Naive B cell (primary cell): Measurements from ENCODE around the gene SMIM30. TPM values are rescaled to one million over a fixed set of nuclear protein-coding genes. Genes with fewer than 3 reads are reported as not detected.
A peak's percentile ranks its signal among the peaks of the same experiment; 100 is the strongest.
"Not testable (repeated sequence)": the region's sequence is repeated elsewhere in the genome, so short reads cannot be mapped to it uniquely, and the experiment has no call there.

Experiments
- ATAC-seq, 2 donors: fragments of 150-1000 bp; cut with Tn5 transposase; 2 replicates each; pipeline ENCODE4 v1.10.0; 2021; ENCODE audit warnings: low read depth in 2 of 2, mild to moderate bottlenecking in 2 of 2, moderate library complexity in 2 of 2
- DNase-seq: peaks from one replicate; pipeline ENCODE4 v3.0.0; 2022
- H3K27ac Mint-ChIP-seq, 6 donors: one replicate each; pipeline ENCODE4 v1.8.0; 2020 to 2022; ENCODE audit warnings: mild to moderate bottlenecking in 6 of 6, mixed read lengths in 6 of 6, moderate library complexity in 5 of 6, inconsistent platforms in 2 of 6
- H3K27me3 Mint-ChIP-seq, 3 donors: one replicate each; pipeline ENCODE4 v1.8.0; 2021 to 2022; ENCODE audit warnings: mixed read lengths in 3 of 3, mild to moderate bottlenecking in 1 of 3
- H3K36me3 Mint-ChIP-seq, 2 donors: one replicate each; pipeline ENCODE4 v1.8.0; 2020 to 2022; ENCODE audit warnings: mixed read lengths in 2 of 2, inconsistent platforms in 1 of 2, mild to moderate bottlenecking in 1 of 2
- H3K4me1 Mint-ChIP-seq, 3 donors: one replicate each; pipeline ENCODE4 v1.8.0; 2020 to 2022; ENCODE audit warnings: mixed read lengths in 3 of 3, inconsistent platforms in 1 of 3, mild to moderate bottlenecking in 1 of 3, moderate library complexity in 1 of 3
- H3K4me3 Mint-ChIP-seq, 8 donors: one replicate each; pipeline ENCODE4 v1.8.0; 2020 to 2022; ENCODE audit warnings: mild to moderate bottlenecking in 8 of 8, mixed read lengths in 8 of 8, moderate library complexity in 8 of 8, inconsistent platforms in 2 of 8
- H3K9me3 Mint-ChIP-seq, 7 donors: one replicate each; pipeline ENCODE4 v1.8.0; 2020 to 2022; ENCODE audit warnings: mixed read lengths in 7 of 7, mild to moderate bottlenecking in 5 of 7, inconsistent platforms in 2 of 7, moderate library complexity in 1 of 7
- polyA plus RNA-seq, 6 donors: library from polyadenylated mRNA; unstranded; fragments of 300-500 nt; fragmentation: Illumina TruSeq; gene quantifications; one replicate each; pipeline ENCODE4 v1.2.3, GENCODE V29; 2021; ENCODE audit warnings: low read depth in 6 of 6

SMIM30 gene
- 10 to 100 TPM; 32.9 to 79.7 (median 53.6) TPM for polyA plus RNA-seq

DNA sequence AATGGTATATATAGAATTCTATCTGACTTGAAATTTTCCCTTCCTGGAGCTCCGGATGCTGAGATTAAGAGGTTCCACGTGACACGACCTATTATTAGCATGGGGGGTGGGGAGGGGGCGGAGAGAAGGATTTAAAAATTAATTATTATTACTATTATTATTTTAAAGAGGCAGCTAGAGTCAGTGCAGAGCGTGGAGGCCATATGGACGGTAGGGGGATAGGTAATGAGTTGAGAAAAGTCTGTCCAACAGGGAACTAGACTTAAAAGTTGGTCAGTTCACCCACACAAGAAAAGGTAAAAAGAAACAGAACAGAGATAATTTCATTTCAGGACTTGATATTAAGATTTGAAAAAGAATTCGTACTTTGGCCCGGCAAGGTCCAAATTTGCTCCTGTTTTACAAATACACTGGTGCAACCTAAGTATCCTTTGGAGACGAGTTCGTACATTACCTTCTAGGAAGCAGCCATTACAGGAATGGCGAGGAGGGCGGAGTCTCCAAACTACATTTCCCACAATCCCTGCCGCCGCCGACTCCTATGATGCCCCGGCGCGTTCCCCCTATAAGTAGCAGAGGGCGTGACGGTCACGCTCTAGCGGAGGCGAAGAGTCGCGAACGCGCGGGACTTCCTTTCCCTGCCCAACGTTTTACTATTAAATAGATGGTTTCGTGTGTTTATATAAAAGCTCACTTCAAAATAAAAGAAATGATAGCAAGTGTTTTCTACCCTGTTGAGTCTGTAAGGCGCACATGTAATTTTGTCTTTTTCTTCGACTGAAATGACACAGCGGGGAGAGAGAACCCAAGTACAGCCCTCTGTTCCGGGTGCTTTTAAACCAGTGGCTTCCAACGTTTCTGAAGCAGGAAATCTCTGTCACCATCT is at the start of gene SMIM30:
Gene SMIM30, minus strand, starts transcription at position 481 of the 886 bp plus-strand sequence. CDS start 976 bp downstream, outside the sequence.
- Mint-ChIP-seq H3K27ac (peak within 1 kb of the TSS; percentile 93 to 99 (median 98)), H3K4me1 (peaks cover 10 to 21% (median 19%) of the 10 kb centered on the region in 3 donors), H3K4me3 (peak within 1 kb of the TSS; percentile 83 to 99 (median 96)), H3K36me3 (no peaks in the 10 kb centered on the region), H3K27me3 (no peaks in the 10 kb centered on the region), H3K9me3 (no peaks in the 10 kb centered on the region)
- DNase-seq (peak; percentile 84), ATAC-seq (peak; percentile 99 to 100)

- H3K4me3 Mint-ChIP-seq, H3K36me3 Mint-ChIP-seq, H3K27ac Mint-ChIP-seq, H3K4me1 Mint-ChIP-seq, ATAC-seq, H3K9me3 Mint-ChIP-seq, DNase-seq: not testable (repeated sequence)
- peaks cover 4 to 22% (median 21%) of the 10 kb centered on the region in 3 donors for H3K27me3 Mint-ChIP-seq
Measured at GRCh38 chr7:113166176-113166575, 47.8 kb upstream of the SMIM30 start.

DNA sequence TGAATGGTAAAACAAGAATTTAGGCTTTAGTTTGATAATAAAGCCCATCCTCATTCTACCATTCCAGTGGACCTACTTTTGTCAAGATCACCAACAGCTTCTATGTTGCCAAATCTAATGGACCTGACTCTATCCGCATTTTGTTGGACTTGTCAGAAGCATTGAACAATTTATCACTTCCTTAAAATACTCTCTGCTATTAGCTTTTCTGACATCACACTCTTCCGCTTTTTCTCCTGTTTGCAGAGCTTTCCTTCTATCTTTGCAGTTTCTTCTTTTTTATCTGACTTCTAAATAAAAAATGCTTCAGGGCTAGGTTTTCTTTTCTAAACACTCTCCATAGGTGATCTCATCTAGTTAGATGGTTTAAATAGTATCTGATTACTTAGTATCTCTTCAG is 42.7 kb upstream of the SMIM30 start:
- ATAC-seq, result no peak
- Mint-ChIP-seq H3K9me3 (peaks cover 0 to under 1% (median 0%) of the 10 kb centered on the region in 7 donors), H3K27me3 (peaks cover 0 to 16% (median 7%) of the 10 kb centered on the region in 3 donors), H3K4me1 (no peaks in the 10 kb centered on the region), H3K4me3 (no peak overlapping the region), H3K36me3 (no peaks in the 10 kb centered on the region), H3K27ac (no peak overlapping the region)
- DNase-seq, result no peak

DNA sequence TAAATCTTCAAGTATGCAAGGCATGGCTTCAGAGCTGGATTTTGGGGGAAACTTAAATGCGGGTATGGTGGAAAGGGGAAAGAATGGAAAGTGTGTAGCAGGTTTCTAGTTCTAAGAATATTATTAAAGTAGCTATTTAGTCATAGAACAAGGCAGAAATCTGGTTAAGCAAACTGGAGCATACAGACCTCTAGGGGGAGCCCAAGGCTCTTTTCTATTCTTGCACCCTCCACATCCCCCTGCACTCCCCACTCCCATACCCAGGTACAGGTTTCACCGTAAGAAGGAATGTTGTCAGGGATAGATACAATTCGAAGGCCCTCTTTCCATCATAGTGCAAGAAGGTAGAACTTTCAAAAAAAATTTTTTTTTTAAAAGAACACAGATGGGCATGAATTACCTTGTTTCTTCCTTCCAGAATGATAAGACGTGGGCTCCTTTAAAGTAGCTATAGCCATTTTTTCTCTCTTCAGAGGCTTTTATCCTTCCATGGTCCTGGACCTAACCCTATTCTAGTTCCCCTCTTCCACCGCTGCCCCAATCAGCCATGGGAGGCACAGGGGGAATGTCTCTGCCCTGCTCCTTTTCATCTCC is 41.5 kb upstream of the SMIM30 start:
- DNase-seq, result peak; percentile 1
- H3K9me3 Mint-ChIP-seq, result no peaks in the 10 kb centered on the region
- no peak overlapping the region for H3K4me3 Mint-ChIP-seq
- no peak overlapping the region for H3K27ac Mint-ChIP-seq
- H3K36me3 Mint-ChIP-seq, result no peaks in the 10 kb centered on the region
- no peak for ATAC-seq
- H3K27me3 Mint-ChIP-seq, result peaks cover 11 to 26% (median 11%) of the 10 kb centered on the region in 3 donors
- no peaks in the 10 kb centered on the region for H3K4me1 Mint-ChIP-seq

- Mint-ChIP-seq H3K4me1 (no peaks in the 10 kb centered on the region), H3K27ac (no peak overlapping the region), H3K9me3 (no peaks in the 10 kb centered on the region), H3K36me3 (no peaks in the 10 kb centered on the region), H3K4me3 (no peak overlapping the region), H3K27me3 (peaks cover 12 to 31% (median 15%) of the 10 kb centered on the region in 3 donors)
- DNase-seq (no peak), ATAC-seq (no peak)
Measured at GRCh38 chr7:113158756-113159155, 40.4 kb upstream of the SMIM30 start.

- ATAC-seq (no peak), DNase-seq (no peak)
- Mint-ChIP-seq H3K27ac (no peak overlapping the region), H3K4me3 (no peak overlapping the region), H3K36me3 (no peaks in the 10 kb centered on the region), H3K4me1 (no peaks in the 10 kb centered on the region), H3K27me3 (peaks cover 17 to 39% (median 33%) of the 10 kb centered on the region in 3 donors), H3K9me3 (no peaks in the 10 kb centered on the region)
Measured at GRCh38 chr7:113154117-113154516, 35.8 kb upstream of the SMIM30 start.

DNA sequence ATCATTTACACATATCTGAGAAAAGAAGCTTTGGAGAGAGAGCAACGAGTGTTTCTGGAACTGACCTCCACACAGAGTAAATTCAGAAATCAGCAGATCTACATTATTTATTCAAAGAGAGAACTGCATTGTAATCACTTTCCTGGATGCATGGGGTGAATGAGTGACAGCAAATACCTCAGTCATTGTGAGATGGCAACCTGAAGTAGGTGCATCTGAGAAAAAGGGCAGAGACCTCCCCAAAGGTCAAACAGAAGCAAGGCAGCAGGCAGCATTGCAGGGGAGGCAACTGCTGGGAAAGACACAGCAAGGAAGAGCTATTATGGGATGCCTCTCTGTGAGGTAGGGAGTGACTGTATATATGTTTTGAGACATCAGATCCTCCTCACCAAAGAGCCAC is 26.5 kb upstream of the SMIM30 start:
- ATAC-seq, result no peak
- no peak overlapping the region for H3K27ac Mint-ChIP-seq
- H3K27me3 Mint-ChIP-seq, result peaks cover 22 to 25% (median 24%) of the 10 kb centered on the region in 3 donors
- DNase-seq, result no peak
- no peaks in the 10 kb centered on the region for H3K36me3 Mint-ChIP-seq
- H3K9me3 Mint-ChIP-seq, result peaks cover 0 to 3% (median 0%) of the 10 kb centered on the region in 7 donors
- H3K4me1 Mint-ChIP-seq, result peaks cover 7 to 16% (median 9%) of the 10 kb centered on the region in 3 donors
- H3K4me3 Mint-ChIP-seq, result no peak overlapping the region

GRCh38 chr7:113143486-113144257 is 25.3 kb upstream of the SMIM30 start:
- Mint-ChIP-seq H3K27me3 (peaks cover 16 to 27% (median 24%) of the 10 kb centered on the region in 3 donors), H3K36me3 (no peaks in the 10 kb centered on the region), H3K4me1 (peaks cover 7 to 16% (median 9%) of the 10 kb centered on the region in 3 donors), H3K27ac (no peak overlapping the region), H3K9me3 (peaks cover 0 to under 1% (median 0%) of the 10 kb centered on the region in 7 donors), H3K4me3 (peak overlapping the region in 1 of 8 donors; percentile 16)
- ATAC-seq, result peak; percentile 28 to 60
- no peak for DNase-seq

DNA sequence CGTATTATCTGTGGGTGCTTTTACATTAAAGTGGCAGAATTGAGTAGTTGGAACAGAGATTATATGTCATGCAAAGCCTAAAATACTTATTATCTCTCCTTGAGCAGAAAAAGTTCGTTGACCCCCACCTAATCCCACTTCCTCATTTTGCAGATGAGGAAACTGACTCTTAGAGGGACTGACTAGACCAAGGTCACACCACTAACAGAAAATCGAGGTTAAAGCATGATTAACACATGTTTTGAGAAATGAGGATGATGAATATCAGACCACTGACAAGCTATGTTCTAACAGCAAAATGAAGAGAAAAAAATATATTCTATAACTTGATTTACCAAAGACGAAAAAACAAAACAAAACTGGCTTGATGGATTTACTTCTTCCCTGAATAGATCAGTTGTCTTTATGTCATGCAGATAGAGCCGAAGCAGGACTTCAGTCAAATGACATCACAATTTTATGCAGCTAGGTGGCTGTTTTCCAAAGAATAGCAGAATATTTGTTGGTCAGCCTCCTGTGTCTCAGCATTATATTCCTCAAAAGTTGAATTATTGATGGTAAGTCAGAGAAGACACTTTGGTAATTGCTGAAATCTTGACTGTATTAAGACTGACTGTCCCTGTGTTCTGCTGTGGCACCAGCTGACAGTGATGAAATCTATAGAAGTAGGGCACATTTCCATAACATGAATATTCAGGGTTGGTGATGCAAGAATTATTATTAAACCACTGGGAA is 24.2 kb upstream of the SMIM30 start:
- H3K27me3 Mint-ChIP-seq, result peaks cover 7 to 17% (median 14%) of the 10 kb centered on the region in 3 donors
- no peak overlapping the region for H3K4me3 Mint-ChIP-seq
- peaks cover 7 to 16% (median 9%) of the 10 kb centered on the region in 3 donors for H3K4me1 Mint-ChIP-seq
- ATAC-seq (peak in 1 of 2 donors; percentile 38), DNase-seq (no peak)
- H3K27ac Mint-ChIP-seq, result no peak overlapping the region
- H3K9me3 Mint-ChIP-seq, result no peaks in the 10 kb centered on the region
- no peaks in the 10 kb centered on the region for H3K36me3 Mint-ChIP-seq

DNA sequence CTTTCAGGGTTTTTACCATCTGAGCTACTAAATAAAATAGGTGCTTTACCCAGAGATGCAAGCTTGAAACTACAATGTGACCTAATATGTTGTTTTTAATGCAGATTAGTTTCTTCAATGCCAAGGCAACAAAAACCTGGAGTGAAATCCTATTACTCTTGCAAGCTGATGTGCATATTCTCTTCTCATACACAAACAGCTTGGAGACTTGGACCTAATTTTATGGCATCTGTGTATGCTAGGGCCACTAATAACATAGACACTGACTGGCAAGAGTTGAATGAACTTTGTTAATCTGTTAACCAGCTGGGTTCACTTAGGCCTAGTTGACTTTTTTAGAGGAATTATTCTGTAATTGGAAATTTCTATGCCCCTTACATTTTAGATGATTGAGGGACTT is 23.4 kb upstream of the SMIM30 start:
- Mint-ChIP-seq H3K27me3 (peaks cover 6 to 17% (median 14%) of the 10 kb centered on the region in 3 donors), H3K4me3 (no peak overlapping the region), H3K36me3 (no peaks in the 10 kb centered on the region), H3K4me1 (peaks cover 7 to 16% (median 9%) of the 10 kb centered on the region in 3 donors), H3K27ac (no peak overlapping the region), H3K9me3 (no peaks in the 10 kb centered on the region)
- no peak for DNase-seq
- no peak for ATAC-seq

DNA sequence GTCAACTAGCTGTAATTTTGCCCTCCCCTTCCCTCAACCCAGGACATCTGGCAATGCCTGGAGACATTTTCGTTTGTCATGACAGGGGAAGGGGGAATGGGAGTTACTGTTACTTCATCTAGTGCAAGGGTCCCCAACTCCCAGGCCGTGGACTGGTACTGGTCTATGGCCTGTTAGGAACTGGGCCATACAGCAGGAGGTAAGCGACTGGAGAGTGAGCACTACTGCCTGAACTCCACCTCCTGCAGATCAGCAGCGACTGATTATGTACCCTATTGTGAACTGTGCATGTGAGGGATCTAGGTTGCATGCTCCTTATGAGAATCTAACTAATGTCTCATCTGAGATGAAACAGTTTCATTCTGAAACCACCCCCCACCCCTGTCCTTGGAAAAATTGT is 22.6 kb upstream of the SMIM30 start:
- Mint-ChIP-seq H3K27me3 (peaks cover 0 to 16% (median 14%) of the 10 kb centered on the region in 3 donors), H3K36me3 (no peaks in the 10 kb centered on the region), H3K27ac (no peak overlapping the region), H3K9me3 (no peaks in the 10 kb centered on the region), H3K4me3 (no peak overlapping the region), H3K4me1 (peaks cover 7 to 16% (median 9%) of the 10 kb centered on the region in 3 donors)
- DNase-seq (no peak), ATAC-seq (no peak)

DNA sequence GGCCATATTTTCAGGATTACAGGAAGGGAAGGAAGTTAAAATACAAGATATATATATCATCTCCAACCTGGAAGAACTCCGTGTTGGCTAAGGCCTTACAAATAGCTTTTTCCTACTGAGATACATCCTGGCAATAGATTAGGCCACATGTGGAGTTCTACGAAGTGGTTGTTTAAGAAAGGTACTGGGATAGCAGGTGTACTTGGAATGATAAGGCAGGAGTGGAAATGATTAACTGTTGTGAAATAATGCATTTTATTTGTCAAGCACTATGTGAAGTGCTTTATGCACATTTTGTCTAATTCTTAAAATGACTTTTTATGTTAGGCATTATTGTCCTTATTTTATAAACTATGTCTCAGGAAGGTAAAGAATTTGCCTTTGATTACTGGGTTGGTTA is 18.9 kb upstream of the SMIM30 start:
- peaks cover 0 to 2% (median under 1%) of the 10 kb centered on the region in 3 donors for H3K4me1 Mint-ChIP-seq
- peaks cover 12 to 30% (median 24%) of the 10 kb centered on the region in 3 donors for H3K27me3 Mint-ChIP-seq
- no peak for DNase-seq
- no peaks in the 10 kb centered on the region for H3K36me3 Mint-ChIP-seq
- no peak overlapping the region for H3K27ac Mint-ChIP-seq
- ATAC-seq, result no peak
- no peak overlapping the region for H3K4me3 Mint-ChIP-seq
- H3K9me3 Mint-ChIP-seq, result no peaks in the 10 kb centered on the region

DNA sequence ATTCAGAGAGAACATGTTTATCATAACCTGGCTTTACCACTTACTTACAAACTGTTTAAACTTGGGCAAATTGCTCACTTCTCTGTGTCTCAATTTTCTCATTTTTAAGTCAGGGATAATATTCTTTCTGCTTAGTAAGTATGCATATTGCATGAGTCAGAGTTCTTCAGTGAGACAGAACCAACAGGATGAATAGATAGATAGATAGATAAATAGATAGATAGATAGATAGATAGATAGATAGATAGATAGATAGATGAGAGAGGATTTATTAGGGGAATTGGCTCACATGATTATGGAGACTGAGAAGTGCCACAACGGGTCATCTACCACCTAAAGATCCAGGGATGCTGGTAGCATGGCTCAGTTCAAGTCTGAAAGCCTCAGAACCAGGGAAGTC is 15.7 kb upstream of the SMIM30 start:
- H3K27ac Mint-ChIP-seq, result no peak overlapping the region
- no peaks in the 10 kb centered on the region for H3K36me3 Mint-ChIP-seq

More for the DNA sequence above, 15.7 kb upstream of the SMIM30 start:
- no peak for ATAC-seq
- no peak for DNase-seq
- peaks cover 27 to 42% (median 40%) of the 10 kb centered on the region in 3 donors for H3K27me3 Mint-ChIP-seq
- no peaks in the 10 kb centered on the region for H3K9me3 Mint-ChIP-seq
- H3K4me1 Mint-ChIP-seq, result no peaks in the 10 kb centered on the region
- H3K4me3 Mint-ChIP-seq, result no peak overlapping the region
